Glutamatergic neuron (in vitro differentiated cells): ENCODE measurements around the gene VPS13D. TPM values are rescaled to one million over a fixed set of nuclear protein-coding genes. Genes with fewer than 3 reads are reported as not detected.

Experiments used
- DNase-seq: peaks from one replicate; pipeline ENCODE4 v3.0.0; 2022
- H3K27ac Mint-ChIP-seq: one replicate; pipeline ENCODE4 v1.8.0; 2020; ENCODE audit warnings: mild to moderate bottlenecking, mixed read lengths, inconsistent platforms; ENCODE audit not compliant: unreplicated experiment
- H3K27me3 Mint-ChIP-seq: one replicate; pipeline ENCODE4 v1.8.0; 2020; ENCODE audit warnings: mild to moderate bottlenecking, moderate library complexity, mixed read lengths, inconsistent platforms; ENCODE audit not compliant: unreplicated experiment
- H3K36me3 Mint-ChIP-seq: one replicate; pipeline ENCODE4 v1.8.0; 2020; ENCODE audit warnings: mild to moderate bottlenecking, mixed read lengths, inconsistent platforms; ENCODE audit not compliant: unreplicated experiment
- H3K4me1 Mint-ChIP-seq: one replicate; pipeline ENCODE4 v1.8.0; 2020; ENCODE audit warnings: mild to moderate bottlenecking, low read depth, mixed read lengths, inconsistent platforms; ENCODE audit not compliant: unreplicated experiment
- H3K4me3 Mint-ChIP-seq: one replicate; pipeline ENCODE4 v1.8.0; 2020; ENCODE audit warnings: mild to moderate bottlenecking, mixed read lengths, inconsistent platforms; ENCODE audit not compliant: unreplicated experiment
- H3K9me3 Mint-ChIP-seq: one replicate; pipeline ENCODE4 v1.8.0; 2020; ENCODE audit warnings: mild to moderate bottlenecking, moderate library complexity, mixed read lengths, inconsistent platforms; ENCODE audit not compliant: unreplicated experiment
- total RNA-seq: library from RNA; stranded (reverse); fragmentation: NEBNext Ultra II Directional; extraction: Animal tissue kit (Norgen Biotek cat#: 25700); gene quantifications from one replicate; pipeline ENCODE4 v1.2.1, GENCODE V29; 2021; ENCODE audit not compliant: unreplicated experiment
- TF ChIP-seq, protein P1 (sequence below): fragments of 200-600 bp; sonication (generic); IDR thresholded peaks from one replicate; pipeline ENCODE4 v1.5.0; 2021; ENCODE audit not compliant: partially characterized antibody, unreplicated experiment

The VPS13D gene
- total RNA-seq, 1 donor from 2014 or later = 32.8 TPM

DNA sequence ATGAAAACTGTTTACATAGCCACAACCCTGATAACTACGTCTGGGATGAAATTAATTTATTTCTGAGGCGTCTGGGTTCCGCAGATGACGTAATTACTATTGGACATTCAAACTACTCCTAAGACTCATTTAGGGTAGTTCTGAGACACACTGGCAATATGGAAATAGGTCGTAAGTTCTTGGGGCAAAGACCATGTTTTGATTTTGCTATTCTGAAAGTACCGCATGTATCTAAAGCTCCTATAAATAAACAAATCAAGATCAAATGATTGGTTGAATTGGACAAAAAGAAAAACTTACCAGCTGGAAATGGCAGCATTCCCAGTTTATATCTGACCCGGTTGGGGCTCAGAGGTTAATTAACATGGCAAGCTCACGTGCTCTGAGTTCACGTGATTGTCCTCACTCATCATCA, 313.9 kb downstream of the VPS13D start:
- peaks cover 2% of the 10 kb centered on the region for H3K27me3 Mint-ChIP-seq
- peaks cover 11% of the 10 kb centered on the region for H3K4me1 Mint-ChIP-seq
- no peak overlapping the region for H3K4me3 Mint-ChIP-seq
- no peak for DNase-seq
- no peak overlapping the region for H3K27ac Mint-ChIP-seq
- TF ChIP-seq, protein P1, sequence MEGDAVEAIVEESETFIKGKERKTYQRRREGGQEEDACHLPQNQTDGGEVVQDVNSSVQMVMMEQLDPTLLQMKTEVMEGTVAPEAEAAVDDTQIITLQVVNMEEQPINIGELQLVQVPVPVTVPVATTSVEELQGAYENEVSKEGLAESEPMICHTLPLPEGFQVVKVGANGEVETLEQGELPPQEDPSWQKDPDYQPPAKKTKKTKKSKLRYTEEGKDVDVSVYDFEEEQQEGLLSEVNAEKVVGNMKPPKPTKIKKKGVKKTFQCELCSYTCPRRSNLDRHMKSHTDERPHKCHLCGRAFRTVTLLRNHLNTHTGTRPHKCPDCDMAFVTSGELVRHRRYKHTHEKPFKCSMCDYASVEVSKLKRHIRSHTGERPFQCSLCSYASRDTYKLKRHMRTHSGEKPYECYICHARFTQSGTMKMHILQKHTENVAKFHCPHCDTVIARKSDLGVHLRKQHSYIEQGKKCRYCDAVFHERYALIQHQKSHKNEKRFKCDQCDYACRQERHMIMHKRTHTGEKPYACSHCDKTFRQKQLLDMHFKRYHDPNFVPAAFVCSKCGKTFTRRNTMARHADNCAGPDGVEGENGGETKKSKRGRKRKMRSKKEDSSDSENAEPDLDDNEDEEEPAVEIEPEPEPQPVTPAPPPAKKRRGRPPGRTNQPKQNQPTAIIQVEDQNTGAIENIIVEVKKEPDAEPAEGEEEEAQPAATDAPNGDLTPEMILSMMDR = no peak
- H3K36me3 Mint-ChIP-seq = no peaks in the 10 kb centered on the region
- H3K9me3 Mint-ChIP-seq = peaks cover 2% of the 10 kb centered on the region

DNA sequence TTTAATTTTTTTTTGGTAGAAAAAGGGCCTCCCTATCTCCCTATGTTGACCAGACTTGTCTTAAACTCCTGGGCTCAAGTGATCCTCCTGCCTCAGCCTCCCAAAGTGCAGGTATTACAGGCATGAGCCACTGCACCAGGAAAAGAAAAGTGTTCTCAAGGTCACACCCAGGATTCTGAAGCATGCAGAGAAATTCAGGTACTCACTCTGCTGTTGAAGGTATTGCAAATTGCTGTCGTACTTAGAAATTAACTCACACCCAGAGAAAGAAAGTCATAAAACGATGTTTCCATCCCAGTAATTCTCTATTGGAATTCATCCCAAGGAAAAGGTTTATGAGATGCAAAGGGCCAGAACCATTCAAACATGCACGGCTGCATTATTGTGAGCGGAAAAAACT, 314.5 kb downstream of the VPS13D start:
- peaks cover 2% of the 10 kb centered on the region for H3K9me3 Mint-ChIP-seq
- peaks cover 2% of the 10 kb centered on the region for H3K27me3 Mint-ChIP-seq
- peaks cover 11% of the 10 kb centered on the region for H3K4me1 Mint-ChIP-seq
- TF ChIP-seq, protein P1 = no peak
- no peak overlapping the region for H3K27ac Mint-ChIP-seq
- H3K36me3 Mint-ChIP-seq = no peaks in the 10 kb centered on the region
- DNase-seq = no peak
- H3K4me3 Mint-ChIP-seq = no peak overlapping the region

DNA sequence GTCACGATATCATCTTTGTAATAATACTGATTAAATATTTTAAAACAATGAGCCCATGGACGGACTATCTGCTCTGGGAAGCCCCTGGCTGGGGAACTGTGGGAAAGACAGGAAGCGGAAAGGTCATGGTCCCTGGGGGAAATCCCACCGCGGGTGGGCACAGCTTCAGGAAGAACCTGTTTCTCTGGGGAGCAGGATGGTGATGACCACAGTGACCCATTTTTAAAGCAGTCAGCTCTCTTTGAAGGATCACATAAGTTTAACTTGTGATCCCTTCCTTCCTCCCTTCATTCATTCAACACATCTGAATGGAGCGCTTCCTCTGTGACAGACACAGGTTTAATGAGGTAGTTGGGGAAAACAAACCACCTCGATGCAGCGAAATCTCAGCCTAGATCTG, 315.2 kb downstream of the VPS13D start:
- Mint-ChIP-seq H3K27ac (no peak overlapping the region), H3K4me3 (no peak overlapping the region), H3K36me3 (no peaks in the 10 kb centered on the region), H3K27me3 (peaks cover 5% of the 10 kb centered on the region), H3K9me3 (peaks cover 2% of the 10 kb centered on the region), H3K4me1 (peaks cover 16% of the 10 kb centered on the region)
- no peak for DNase-seq
- TF ChIP-seq, protein P1 = no peak

DNA sequence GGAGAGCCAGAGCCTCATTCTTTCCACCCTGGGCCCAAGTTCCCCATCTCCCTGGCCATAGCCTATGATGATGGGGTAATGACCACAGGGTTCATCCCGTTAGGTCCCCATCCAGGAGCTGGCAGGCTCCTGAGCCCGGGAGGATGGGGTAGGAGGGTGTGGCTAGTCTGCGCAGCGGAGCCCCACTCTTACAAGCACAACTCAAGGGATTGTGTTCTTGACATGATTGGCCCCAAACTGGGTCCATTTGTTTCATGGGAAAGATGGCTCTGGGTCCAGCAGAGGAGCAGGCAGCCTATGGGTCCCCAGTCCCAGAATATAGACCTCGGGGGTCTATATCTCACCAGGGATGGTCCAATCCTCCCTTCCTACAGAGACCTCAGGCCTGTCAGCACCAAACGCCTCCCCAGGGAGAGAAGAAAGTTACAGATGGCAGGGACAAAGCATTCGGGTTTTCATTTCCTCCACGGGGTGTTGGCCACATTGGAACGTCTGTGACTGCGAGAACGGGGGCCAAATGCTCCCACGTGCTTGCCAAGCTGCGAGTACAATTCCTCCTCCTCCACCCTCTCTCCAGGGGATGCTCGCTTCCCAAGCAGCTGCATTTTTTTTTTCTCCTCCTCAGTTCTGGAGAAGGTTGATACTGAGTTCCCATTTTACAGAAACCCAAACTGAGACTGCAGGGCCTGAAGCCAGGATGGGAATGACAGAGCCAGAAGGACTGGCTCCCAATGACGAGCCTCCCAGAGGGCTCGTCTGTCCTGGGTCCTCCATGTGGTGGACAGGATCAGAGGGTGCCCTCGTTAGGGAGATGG, 317.1 kb downstream of the VPS13D start:
- TF ChIP-seq, protein P1 = no peak
- Mint-ChIP-seq H3K27ac (no peak overlapping the region), H3K4me3 (no peak overlapping the region), H3K36me3 (no peaks in the 10 kb centered on the region), H3K27me3 (peaks cover 3% of the 10 kb centered on the region), H3K4me1 (peaks cover 10% of the 10 kb centered on the region), H3K9me3 (peaks cover under 1% of the 10 kb centered on the region)
- no peak for DNase-seq

DNA sequence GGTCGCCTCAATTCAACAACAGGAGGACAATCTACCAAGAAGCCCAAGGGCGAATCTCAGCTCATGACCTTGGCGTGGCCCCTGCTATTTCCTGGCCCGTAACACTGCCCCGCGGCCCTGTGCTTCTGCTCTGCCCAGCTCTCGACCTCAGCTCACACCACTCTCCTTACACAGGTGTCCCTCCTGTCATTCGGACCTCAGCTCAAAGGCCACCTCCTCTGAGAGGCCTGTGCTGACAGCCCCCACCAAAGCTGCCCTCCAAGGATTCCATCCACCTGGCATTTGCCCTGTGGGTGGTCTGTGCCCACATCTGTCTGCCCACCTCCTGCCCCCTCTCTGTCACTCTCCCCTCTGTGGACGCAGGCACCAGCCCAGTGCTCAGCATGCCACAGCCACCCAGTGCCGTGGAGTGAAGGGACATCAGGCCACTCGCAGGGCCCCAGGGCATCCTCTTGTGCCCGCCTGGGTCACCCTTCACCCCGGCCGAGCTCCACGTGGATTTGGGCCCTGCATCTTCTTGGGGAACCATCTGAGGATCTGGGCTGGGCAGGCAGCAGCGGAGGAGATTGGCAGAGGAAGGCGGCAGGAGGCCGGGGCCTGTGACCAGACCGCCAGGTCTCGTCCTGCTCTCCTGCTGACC, 317.9 kb downstream of the VPS13D start:
- Mint-ChIP-seq H3K9me3 (no peaks in the 10 kb centered on the region), H3K27ac (no peak overlapping the region), H3K36me3 (no peaks in the 10 kb centered on the region), H3K27me3 (peaks cover 3% of the 10 kb centered on the region), H3K4me3 (no peak overlapping the region), H3K4me1 (peaks cover 5% of the 10 kb centered on the region)
- no peak for DNase-seq
- TF ChIP-seq, protein P1 = no peak
